DND-41 (cell line): ENCODE data around the gene KANSL1.

Experiments used
- ATAC-seq: fragments of 200-7000 bp; cut with Tn5 transposase; 3 replicates; pipeline ENCODE4 v1.9.1; 2021; ENCODE audit warnings: low read depth; ENCODE audit not compliant: insufficient read depth
- DNase-seq: peaks from one replicate; pipeline ENCODE4 v3.0.0-alpha.2; 2020
- H2AFZ ChIP-seq: 2 replicates; pipeline ENCODE4 v1.6.0; 2012; ENCODE audit warnings: low read depth, low read length
- H3K27ac ChIP-seq: 2 replicates; pipeline ENCODE4 v1.5.1; 2012; ENCODE audit warnings: low read length, inconsistent platforms
- H3K27me3 ChIP-seq: fragments of 200-600 bp; sonication (generic); 2 replicates; pipeline ENCODE4 v1.6.0; 2012; ENCODE audit warnings: low read length, mild to moderate bottlenecking, inconsistent platforms; ENCODE audit not compliant: insufficient read depth, poor library complexity
- H3K36me3 ChIP-seq: 2 replicates; pipeline ENCODE4 v1.5.1; 2012; ENCODE audit warnings: low read length, inconsistent platforms; ENCODE audit not compliant: insufficient read depth
- H3K4me1 ChIP-seq: 2 replicates; pipeline ENCODE4 v1.5.1; 2012; ENCODE audit warnings: mild to moderate bottlenecking, low read length; ENCODE audit not compliant: insufficient read depth
- H3K4me2 ChIP-seq: 2 replicates; pipeline ENCODE4 v1.6.0; 2012; ENCODE audit warnings: mild to moderate bottlenecking, moderate library complexity, low read length, inconsistent platforms; ENCODE audit not compliant: insufficient read depth
- H3K4me3 ChIP-seq, 2 experiments: fragments of 200-600 bp in 1 of 2; shearing (Covaris generic) in 1 of 2; 2 replicates each; pipeline ENCODE4 v1.5.1; 2012 to 2016; ENCODE audit warnings: inconsistent platforms in 2 of 2, low read length in 2 of 2, mild to moderate bottlenecking in 2 of 2, low read depth in 1 of 2, moderate library complexity in 1 of 2
- H3K79me2 ChIP-seq: 2 replicates; pipeline ENCODE4 v1.6.0; 2012; ENCODE audit warnings: low read length, inconsistent platforms; ENCODE audit not compliant: insufficient read depth
- H3K9ac ChIP-seq: 2 replicates; pipeline ENCODE4 v1.6.0; 2012; ENCODE audit warnings: low read depth, mild to moderate bottlenecking, inconsistent platforms, low read length, moderate library complexity
- H3K9me3 ChIP-seq: 2 replicates; pipeline ENCODE4 v1.5.1; 2012; ENCODE audit warnings: low read length, moderate library complexity, mild to moderate bottlenecking, inconsistent platforms; ENCODE audit not compliant: insufficient read depth, severe bottlenecking
- H4K20me1 ChIP-seq: 2 replicates; pipeline ENCODE4 v1.6.0; 2012; ENCODE audit warnings: low read length; ENCODE audit not compliant: insufficient read depth
- CTCF ChIP-seq: IDR thresholded peaks from 2 replicates; pipeline ENCODE4 v1.5.1; 2012; ENCODE audit warnings: borderline replicate concordance, low read length, moderate library complexity, mild to moderate bottlenecking; ENCODE audit not compliant: poor library complexity, severe bottlenecking; ENCODE audit errors: extremely low read depth
- EZH2 ChIP-seq: IDR thresholded peaks from 3 replicates; pipeline ENCODE4 v1.6.1; 2012; ENCODE audit warnings: borderline replicate concordance, low read depth, mild to moderate bottlenecking, moderate library complexity, low read length, inconsistent platforms; ENCODE audit not compliant: severe bottlenecking

Gene KANSL1

GRCh38 chr17:46124695-46125592 lies 68.3 kb downstream of the KANSL1 start:
- DNase-seq (no peak), ATAC-seq (no peak)
- Histone ChIP-seq H3K27ac (no peak overlapping the region), H2AFZ (no peak overlapping the region), H3K9me3 (no peaks in the 10 kb centered on the region), H3K4me1 (no peaks in the 10 kb centered on the region; the same call in 1 of the 2 replicates), H3K4me2 (no peak overlapping the region), H3K79me2 (peaks cover 99% of the 10 kb centered on the region), H4K20me1 (peaks cover 95% of the 10 kb centered on the region), H3K27me3 (no peaks in the 10 kb centered on the region), H3K4me3 (no peak overlapping the region), H3K36me3 (peaks cover 21% of the 10 kb centered on the region), H3K9ac (no peak overlapping the region)
- no peak for TF ChIP-seq EZH2
- no peak for TF ChIP-seq CTCF

GRCh38 chr17:46123607-46124006 lies 69.6 kb downstream of the KANSL1 start:
- DNase-seq (no peak), ATAC-seq (no peak)
- TF ChIP-seq CTCF (no peak), EZH2 (no peak)
- H3K9ac ChIP-seq: no peak overlapping the region
- no peak overlapping the region for H3K4me3 ChIP-seq
- H3K27ac ChIP-seq: no peak overlapping the region
- no peaks in the 10 kb centered on the region; the same call in 1 of the 2 replicates for H3K4me1 ChIP-seq
- no peaks in the 10 kb centered on the region for H3K9me3 ChIP-seq
- H2AFZ ChIP-seq: no peak overlapping the region
- H3K36me3 ChIP-seq: peaks cover 16% of the 10 kb centered on the region
- H3K4me2 ChIP-seq: no peak overlapping the region
- H4K20me1 ChIP-seq: peaks cover 95% of the 10 kb centered on the region
- peaks cover 99% of the 10 kb centered on the region for H3K79me2 ChIP-seq
- H3K27me3 ChIP-seq: no peaks in the 10 kb centered on the region

GRCh38 chr17:46122486-46122871 lies 70.8 kb downstream of the KANSL1 start:
- DNase-seq: no peak
- no peak for ATAC-seq
- peaks cover 93% of the 10 kb centered on the region for H4K20me1 ChIP-seq
- no peak overlapping the region for H3K9ac ChIP-seq
- H3K9me3 ChIP-seq: no peaks in the 10 kb centered on the region
- peaks cover 99% of the 10 kb centered on the region for H3K79me2 ChIP-seq
- H2AFZ ChIP-seq: no peak overlapping the region
- H3K4me2 ChIP-seq: no peak overlapping the region
- H3K4me1 ChIP-seq: no peaks in the 10 kb centered on the region
- H3K4me3 ChIP-seq: no peak overlapping the region
- no peaks in the 10 kb centered on the region for H3K27me3 ChIP-seq
- no peak overlapping the region for H3K27ac ChIP-seq
- H3K36me3 ChIP-seq: peaks cover 8% of the 10 kb centered on the region
- no peak for TF ChIP-seq EZH2
- no peak for TF ChIP-seq CTCF
